OCI-LY1 (cell line): ENCODE results near the gene DCUN1D2.

Experiments
- EZH2 ChIP-seq: fragments of 200-600 bp; sonication (generic), shearing (Covaris generic); IDR thresholded peaks from 2 replicates; pipeline ENCODE4 v1.8.0; 2017; ENCODE audit warnings: borderline replicate concordance, mixed run types, mild to moderate bottlenecking, antibody characterized with exemption, low read length, moderate library complexity, mixed read lengths
- TF ChIP-seq, protein P1 (sequence below): fragments of 200-600 bp; sonication (generic), shearing (Covaris generic); IDR thresholded peaks from 2 replicates; pipeline ENCODE4 v1.5.1; 2017; ENCODE audit warnings: mild to moderate bottlenecking, antibody characterized with exemption, low read length, moderate library complexity, mixed read lengths

DNA sequence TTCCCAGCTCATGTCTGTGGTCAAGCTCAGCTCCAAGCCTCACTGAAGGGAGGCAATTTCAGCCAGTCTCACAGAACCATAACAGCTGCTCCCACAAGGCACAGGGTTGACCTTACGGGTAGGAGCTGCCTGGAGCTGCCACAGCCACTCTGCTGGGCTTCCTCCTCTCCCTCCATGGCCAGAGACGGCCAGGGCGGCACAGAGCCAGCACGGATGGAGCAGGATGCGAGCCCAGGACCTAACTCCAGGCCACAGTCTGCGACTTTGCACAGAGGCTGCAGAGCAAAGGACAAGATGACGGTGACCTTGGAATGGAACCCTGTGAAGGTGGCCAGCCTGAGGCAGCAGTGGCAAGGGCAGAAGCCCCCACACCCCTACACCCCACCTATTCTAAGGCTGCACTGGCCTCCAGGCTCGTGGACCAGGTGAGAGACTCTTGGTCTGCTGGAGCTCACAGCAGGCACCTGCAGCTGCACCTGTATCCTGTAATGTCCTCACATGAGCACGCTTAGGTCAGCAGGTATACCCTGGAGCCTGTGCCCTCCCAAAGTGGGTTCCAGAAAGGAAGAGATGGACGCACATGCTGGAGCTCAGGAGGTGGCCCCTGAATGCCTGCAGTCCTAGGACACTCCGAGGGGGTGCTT is 66.9 kb downstream of the DCUN1D2 start:
- TF ChIP-seq, protein P1, sequence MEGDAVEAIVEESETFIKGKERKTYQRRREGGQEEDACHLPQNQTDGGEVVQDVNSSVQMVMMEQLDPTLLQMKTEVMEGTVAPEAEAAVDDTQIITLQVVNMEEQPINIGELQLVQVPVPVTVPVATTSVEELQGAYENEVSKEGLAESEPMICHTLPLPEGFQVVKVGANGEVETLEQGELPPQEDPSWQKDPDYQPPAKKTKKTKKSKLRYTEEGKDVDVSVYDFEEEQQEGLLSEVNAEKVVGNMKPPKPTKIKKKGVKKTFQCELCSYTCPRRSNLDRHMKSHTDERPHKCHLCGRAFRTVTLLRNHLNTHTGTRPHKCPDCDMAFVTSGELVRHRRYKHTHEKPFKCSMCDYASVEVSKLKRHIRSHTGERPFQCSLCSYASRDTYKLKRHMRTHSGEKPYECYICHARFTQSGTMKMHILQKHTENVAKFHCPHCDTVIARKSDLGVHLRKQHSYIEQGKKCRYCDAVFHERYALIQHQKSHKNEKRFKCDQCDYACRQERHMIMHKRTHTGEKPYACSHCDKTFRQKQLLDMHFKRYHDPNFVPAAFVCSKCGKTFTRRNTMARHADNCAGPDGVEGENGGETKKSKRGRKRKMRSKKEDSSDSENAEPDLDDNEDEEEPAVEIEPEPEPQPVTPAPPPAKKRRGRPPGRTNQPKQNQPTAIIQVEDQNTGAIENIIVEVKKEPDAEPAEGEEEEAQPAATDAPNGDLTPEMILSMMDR: no peak
- no peak for TF ChIP-seq EZH2
